ENCODE data around the gene OGFOD3.
A peak's percentile ranks its signal among the peaks of the same experiment; 100 is the strongest.

The OGFOD3 gene

DNA sequence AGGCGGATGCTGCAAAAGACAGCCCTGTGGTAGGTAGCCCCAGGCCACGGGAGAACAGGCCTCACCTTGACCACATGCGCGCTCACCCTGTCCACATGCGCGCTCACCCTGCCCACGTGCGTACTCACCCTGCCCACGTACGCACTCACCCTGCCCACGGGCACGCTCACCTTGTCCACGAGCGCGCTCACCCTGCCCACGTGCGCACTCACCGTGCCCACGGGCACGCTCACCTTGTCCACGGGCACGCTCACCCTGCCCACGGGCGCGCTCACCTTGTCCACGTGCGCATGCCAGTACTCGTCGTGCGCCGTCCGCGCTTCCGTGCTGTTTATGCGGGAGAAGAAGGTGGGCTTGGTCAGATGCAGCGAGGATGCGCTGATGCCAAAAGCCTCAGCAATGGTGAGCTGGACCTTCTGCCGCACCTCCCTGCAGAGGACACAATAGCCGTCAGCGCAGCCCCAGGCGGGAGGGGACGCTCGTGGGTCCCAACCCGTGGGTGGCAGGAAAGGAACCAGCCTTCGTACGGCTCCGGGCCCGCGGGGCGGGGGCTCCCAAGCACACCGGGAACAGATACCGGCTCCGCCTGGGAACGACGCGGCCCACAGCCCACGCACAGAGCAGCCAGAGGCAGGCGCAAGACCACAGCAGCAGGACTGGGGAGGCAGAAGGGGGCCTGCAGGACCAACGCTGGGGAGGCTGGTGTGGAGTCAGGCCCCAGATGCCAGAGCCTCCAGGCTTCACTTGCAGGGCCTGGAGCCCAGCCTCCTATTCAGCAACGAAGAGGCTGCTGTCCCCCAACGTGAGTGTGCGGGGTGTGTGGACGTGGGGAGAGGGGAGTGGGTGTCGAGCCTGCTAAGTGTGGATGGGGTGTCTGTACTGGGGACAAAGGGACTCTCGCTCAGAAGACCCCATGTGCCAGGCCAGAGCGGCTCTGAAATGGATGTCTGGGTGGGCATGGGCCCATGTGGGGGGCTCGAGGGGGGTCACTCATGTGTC, 14.4 kb downstream of the OGFOD3 start:
- no peak for DNase-seq

DNA sequence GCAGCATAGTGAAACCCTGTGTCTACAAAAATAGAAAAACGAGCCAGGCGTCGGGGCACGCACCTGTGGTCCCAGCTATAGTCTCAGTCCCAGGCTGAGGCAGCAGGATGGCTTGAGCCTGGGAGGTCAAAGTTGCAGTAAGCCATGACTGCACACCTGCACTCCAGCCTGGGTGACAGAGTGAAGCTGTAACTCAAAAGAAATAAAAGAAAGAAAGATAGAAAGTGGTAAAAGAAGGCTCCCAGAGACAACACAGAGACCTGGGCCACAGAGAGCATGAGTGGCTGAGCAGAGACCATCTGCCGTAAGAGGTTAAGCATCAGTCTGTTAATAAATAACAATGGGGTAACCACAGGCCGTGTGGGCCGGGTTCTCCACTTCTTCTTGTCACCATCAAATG, 15.5 kb downstream of the OGFOD3 start:
- no peak for DNase-seq

DNA sequence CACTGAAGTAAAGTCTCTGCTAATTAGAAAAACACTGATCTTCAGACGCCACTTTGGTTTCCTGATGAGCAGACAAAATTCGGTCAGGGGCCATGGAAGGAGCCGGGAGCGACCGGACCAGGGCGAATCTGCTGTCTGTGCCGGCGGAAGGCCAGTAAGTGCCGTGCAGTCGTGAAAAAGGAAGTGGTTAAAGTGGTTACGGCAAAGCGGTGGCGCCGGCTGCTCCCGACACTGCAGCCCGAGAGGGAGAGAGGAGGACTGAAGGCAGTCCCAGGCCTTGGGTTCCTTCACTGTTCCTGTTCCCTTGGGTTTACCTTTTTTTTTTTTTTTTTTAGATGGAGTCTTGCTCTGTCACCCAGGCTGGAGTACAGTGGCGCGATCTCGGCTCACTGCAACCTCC, 17.6 kb downstream of the OGFOD3 start:
- peak; percentile 55 for DNase-seq

DNA sequence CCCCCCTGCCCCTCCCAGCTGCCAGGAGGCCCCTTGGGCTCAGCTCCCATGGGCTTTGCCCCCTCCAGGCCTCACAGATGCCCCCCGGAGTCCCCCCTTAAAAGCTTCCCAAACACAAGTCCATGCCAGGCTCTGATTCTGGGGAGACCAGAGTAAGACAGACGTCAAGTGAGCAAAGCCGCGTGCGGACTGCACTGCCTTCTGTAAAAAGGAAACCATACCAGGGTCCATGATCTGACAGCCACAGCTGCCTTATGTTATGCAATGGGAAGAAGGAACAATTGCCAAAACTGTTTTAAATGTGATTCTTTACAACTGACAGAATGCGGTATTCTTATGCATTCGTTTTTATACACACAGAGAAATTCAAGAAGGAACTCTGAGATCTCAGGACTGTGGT, 18.2 kb downstream of the OGFOD3 start:
- DNase-seq, result no peak

DNA sequence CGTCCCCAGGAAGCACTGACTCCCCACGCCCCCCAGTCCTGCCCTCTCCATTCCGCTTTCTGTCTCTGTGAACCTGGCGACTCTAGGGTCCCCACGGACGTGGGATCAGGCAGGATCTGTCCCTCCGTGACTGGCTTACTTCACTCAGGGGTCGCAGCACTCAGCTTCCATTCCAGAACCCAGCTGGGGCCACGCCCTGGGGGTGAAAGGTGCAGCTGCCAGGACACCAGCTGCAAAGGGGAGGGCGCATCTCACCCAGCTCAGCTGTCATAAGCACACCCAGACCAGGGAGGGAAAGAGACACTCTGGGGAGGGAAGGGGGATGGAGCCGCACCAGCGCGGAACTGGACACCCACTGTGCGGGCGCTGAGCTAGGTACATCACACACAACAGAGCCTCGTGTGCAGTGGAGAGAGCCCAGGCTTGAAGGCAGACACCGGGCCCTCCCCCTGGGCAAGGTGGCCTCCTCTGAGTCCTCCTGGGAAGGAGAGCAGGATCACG, 18.7 kb downstream of the OGFOD3 start:
- no peak for DNase-seq

DNA sequence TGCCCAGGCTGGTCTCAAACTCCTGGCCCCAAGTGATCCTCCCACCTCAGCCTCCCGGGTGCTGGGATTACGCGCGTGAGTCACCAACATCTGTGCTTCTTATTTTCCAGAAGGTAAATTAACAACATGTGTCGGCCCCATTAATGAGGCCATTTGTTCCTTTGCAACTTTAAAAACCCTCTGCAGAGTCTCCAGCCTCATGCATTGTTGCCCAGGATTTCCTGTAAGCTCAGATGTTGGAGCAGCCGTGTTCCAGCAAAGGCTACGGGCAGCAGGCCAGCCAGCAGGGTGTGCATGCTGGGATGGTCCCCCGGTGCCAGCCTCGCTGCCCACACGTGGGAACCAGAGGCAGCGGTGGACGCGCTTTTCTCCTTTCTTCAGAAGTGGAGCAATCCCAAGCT, 19.3 kb downstream of the OGFOD3 start:
- no peak for DNase-seq

DNA sequence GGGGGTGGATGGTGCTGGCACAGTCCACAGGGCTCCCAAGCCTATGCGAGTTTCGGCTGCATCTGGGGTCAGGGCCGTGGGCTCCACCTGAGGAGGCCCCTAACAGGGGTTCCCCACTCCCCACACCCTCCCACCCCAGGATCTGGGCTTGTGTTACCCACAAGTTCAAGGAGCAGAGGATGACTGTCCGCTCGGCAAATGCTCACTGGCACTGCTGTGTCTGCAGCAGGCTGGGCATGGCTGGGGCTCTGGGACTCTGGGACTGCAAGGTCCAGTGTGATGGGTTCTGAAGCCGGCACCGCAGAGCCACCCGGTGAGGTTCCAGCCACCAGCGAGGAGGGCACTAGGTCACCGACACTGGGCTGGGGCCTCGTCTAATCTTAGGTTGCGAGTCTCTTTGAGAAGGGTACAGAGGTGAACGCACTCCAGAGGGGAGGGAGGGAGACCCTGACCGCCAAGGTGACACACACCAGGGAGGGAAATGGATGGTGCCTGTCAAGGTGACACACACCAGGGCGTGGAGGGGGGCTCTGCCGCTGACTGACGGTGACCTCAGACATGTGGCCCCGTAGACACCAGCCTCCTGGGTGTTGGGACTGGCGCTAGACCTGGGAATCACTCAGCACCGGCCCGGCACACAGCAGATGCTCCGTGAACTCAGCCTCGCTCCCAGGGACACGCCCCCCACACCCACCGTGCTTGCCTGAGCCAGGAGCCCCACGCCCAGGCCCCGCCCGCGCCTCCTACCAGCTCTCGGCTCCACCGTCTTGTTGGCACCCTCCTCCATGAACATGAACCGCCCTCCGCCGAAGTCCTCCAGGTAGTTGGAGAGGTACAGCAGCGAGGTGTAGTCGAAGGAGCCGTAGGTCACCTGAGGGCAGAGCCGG, 20.7 kb downstream of the OGFOD3 start:
- no peak for DNase-seq

DNA sequence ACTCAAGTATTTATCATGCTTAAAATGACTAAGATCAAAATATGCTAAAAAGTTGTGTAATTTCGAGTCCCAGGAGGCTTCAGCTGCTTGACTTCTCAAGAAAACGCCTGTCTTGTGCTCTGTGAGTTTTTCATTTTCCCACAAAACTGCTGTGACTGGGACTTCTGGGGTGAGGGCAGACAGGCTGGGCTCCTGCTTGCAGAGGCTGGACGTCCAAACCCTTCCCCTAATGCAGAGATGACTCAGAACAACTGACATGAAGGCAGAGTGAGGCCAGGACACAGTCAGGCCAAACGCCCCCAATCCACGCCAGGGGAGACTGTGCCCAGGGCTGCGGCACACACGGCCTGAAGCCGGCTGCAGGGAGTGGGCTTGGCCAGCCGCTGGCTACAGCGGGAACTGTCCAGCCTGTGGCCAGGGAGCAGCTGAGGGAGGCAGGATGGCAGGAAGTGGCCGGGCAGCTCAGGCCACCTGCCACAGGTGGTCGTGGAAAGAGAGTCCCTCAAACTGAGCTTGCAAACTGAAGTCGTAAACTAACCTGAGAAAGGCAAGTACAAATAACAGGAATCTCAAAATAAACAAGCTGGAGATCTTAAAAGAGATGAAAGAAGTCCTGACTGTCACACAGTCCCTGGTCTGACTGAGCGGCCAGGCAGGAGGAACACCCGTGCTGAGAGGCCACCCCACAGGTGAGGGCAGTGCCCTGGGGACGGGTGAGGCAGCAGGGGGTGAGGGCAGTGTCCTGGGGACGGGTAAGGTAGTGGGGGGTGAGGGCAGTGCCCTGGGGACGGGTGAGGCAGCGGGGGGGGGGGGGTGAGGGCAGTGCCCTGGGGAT, 21.6 kb downstream of the OGFOD3 start:
- no peak for DNase-seq

DNA sequence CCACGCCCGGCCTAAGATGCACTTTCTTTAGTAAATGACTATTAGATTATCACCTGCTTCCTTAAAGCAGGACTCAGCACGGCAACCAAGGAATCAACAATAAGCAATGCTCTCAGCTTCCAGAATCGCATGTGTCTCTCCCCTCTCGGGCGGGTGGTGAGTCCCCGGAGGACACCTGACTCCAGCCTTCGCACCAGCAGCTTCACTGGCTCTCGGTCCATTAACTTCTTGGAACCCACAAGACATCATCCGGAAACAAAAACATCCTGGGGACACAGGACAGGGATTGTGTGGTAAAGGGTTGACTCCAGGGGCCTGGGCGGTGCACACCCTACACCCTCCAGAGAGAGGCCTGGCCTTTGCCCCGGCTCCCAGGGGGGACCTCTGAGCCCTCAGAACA, 24.1 kb downstream of the OGFOD3 start:
- DNase-seq, result no peak

DNA sequence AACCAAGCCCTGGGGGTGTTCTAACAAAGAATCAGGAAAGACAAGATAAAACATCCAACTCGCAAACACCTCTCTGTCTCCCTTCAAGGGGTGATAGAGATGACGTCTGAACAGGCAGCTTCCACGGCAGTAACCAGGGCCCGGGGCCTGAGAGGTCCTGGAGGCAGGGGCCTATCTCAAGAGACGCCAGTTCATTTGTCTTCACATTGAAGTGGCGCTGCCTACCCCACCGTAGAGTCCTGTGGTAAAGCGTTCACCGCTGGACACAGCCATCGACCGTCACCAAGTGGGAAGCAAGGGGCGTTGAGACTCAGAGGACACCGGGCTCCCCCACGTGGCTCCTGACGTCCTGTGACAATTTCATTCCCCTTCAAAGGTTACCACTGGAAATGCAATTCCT, 25.4 kb downstream of the OGFOD3 start:
- no peak for DNase-seq

DNA sequence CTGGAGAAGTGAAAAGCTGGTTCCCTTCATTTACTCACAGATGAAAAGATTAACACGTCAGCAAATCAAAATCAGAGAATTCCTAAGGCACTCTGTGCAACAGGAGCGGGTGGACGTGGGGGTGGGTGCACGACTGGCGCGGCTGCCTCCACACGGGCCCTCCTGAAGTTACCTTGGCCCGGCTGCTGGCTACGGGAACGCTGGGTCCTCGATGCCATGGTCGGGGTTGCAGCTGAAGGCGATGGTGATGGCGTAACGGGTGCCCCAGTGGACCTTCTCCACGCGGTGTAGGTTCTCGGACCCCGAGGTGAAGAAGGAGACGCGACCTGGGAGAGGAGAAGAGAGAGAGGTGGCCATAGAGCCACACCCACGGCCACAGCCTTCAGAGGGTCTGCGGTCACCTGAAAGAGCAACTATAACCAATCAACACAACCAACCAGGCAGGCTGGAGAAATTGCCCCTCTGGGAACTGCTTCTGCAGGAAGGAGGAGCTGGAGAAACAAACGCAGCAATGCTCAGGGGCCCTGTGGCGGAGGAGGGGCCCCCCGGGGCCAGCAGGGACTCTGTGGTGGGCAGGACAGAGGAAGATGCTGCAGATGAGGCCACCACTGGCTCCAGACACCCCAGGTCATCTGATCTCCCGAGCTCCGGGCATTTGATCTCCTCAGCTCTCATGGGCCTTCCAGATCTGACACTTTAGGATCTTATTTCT, 26.0 kb downstream of the OGFOD3 start:
- no peak for DNase-seq

DNA sequence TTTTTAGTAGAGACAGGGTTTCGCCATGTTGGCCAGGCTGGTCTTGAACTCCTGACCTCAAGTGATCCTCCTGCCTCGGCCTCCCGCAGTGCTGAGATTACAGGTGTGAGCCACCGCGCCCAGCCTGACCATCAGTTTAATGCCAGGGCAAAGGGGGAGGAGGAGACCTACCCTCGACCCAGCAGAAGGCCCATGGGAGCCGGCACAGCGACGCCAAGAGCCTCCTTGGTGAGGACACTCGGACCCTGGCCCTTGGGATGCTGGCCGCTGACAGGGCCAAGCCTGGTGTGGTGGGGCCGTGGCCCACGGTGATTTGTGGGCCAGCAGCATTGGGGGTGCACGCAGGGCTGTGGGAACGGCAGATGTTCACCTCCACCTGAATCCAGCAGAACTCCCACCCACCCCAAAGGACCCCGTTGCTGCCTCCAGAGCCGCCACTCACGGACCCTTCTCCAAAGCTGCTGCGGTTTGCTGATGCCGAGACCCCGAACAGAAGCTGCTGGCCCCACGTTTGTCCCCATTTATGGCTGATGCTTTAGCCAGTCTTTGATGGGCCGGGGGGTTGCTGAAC, 26.8 kb downstream of the OGFOD3 start:
- DNase-seq, result no peak

DNA sequence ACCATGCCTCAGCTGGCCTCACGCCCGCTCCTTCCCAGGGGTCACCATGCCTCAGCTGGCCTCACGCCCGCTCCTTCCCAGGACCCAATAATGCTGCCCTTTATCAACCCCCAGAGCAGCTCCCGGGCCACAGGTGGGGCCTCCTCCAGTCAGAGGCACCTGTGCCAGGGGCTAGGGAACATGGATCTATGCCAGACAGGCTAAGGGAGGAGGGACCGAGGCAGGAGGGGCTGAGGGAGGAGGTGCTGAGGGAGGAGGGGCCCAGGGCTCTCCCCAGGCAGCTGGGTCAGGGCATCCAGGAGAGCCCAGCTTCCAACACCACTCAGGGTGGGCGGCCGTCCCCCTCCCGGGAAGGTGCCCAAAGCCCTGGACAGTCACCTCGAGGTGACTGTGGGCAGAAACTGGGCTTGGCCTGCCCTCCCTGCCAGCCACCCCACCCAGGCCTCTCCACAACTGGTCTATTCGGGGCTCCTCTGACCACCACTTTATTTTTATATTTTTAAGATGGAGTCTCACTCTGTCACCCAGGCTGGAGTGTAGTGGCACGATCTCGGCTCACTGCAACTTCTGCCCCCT, 27.4 kb downstream of the OGFOD3 start:
- DNase-seq, result no peak

DNA sequence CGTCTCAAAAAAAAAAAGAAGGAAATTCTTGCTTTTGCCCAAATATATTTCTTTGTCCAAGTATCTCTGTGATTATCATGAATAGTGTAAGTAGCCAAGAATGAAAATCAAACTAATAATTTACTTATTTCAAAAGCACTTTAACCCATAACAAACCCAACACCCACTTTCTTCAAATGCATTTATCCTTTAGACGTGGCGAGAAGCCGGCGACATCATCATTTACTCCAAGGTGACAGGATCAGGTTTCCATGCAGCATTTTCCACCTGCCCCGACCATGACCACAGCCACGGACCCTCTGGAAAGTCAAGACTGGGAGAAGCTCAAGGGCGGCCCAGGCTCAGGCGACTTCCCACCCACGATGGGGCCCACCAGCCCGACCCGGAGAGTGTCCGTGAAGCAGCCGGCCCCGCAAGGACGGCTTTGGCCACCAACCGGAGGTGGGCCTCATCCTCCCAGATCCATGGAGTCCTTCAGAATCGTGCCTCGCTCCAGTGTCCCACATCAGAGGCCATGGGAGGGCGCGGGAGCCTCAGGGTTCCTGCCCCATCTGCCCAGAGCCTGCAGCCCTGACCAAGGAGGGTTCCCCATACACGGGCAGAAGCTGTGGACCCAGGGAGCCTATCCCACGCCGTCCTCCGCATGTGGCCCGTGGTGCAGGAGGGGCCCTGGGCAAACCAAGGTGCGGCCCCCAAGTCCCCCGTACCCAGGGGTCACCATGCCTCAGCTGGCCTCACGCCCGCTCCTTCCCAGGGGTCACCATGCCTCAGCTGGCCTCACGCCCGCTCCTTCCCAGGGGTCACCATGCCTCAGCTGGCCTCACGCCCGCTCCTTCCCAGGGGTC, 28.1 kb downstream of the OGFOD3 start:
- DNase-seq, result no peak

DNA sequence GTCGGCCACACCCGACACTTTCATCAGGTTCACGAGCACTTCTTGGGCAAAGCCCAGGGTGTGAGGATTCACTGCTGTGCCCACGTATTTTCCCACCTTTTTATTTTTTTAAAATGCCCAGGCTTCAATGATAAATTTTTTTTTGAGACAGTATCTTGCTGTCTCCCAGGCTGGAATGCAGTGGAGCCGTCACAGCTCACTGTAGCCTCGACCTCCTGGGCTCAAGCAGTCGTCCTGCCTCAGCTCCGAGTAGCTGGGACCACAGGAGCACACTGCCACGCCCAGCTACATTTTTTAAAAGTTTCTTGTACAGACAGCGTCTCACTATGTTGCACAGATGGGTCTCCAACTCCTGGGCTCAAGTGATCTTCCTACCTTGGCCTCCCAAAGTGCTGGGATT, 29.0 kb downstream of the OGFOD3 start:
- DNase-seq, result no peak

DNA sequence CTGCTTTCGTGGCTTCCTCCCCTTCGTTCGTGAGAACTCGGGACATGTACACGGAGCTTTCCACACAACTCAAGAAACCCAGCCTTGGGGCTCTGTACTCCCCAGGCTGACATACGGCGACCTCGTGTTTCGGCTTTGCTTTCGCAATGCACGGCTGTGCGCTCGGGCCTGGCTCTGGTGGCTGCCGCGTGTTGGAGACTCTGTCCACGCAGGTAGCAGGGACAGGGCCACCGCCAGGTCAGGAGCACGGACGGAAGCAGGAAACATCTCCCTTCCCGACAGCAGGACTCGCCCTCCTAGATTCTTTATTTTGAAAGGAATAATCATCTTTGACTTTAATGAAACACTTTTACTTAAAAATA, 29.5 kb downstream of the OGFOD3 start:
- no peak for DNase-seq

DNA sequence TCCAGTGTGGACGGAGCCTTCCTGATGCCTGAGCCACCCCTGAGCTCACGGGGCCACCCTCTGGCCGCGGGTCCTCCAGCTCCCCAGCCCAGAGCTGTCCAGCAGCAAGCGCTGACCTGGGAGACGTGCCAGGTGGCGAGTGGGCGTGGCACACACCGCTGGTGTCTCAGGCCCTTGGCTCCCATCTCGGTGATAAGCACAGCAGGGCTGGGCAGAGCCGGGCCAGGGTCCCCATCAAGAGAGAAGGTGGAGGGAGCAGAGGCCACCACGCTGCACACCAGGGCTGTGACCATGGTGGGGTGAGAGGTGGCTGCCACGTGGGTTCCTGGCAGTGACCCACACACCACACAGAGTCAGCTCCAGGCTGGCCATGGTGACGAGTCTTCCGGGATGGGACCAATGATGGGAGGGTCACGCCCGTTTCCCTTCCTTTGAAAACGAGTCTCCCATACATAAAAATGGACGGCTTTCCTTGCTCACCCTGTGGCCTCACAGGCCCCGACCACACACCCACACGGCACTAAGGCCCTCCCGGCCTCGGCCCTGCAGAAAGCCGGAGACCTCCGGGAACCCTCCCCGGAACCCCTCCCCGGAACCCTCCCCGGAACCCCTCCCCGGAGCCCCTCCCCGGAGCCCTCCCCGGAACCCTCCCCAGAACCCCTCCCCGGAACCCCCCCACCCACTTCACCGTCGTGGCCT, 30.0 kb downstream of the OGFOD3 start:
- no peak for DNase-seq

DNA sequence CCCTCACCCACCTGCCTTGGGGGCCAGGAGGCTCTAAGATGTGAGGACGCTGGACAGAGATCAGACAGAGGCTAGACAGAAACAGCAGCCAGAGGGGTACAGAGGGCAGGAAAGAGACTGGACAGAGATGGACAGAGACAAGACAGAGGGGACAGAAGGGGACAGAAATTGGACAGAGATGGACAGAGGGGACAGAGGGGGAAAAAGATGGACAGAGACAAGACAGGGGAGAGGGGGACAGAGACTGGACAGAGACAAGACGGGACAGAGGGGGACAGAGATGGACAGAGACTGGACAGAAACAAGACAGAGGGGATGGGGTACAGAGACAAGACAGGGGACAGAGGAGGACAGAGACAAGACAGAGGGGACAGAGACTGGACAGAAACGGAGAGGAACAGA, 30.7 kb downstream of the OGFOD3 start:
- DNase-seq, result no peak

DNA sequence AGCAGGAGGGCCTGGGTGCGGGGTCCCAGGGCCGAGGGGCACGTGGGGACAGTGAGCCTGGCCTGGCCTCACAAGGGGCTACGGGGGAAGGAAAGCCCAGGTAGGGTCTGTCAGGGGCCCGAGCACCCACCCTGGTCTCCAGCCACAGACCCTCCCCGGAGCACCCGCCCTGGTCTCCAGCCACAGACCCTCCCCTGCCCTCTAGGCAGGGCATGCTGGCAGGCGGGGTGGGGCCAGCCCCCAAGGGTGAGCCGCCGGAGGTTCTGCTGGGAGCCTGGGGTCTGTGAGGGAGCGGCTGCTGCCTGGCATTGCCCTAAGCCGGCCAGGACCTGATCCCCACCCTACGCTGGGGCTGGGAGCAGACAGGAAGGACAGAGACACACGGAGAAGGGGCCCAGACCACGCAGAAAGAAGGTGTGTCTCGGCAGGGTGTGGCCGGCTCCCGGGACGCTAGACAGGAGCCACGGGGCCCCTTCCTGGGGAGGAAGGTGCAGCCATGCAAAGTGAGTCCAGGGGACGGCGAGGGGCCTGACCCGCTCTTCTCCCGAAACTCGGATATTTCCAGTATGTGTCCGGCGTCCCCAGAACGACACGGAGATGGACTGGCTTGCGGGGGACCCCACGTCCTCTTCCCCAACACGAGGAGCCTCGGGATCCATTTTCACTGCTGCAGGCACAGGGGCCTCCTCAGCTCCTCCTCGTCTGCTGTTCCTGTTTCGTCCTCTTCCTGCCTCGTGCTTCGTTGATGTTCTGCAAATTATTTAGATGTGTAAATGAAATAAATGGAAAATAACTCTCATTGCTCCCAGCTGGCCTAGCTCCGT, 31.3 kb downstream of the OGFOD3 start:
- no peak for DNase-seq
